ENCODE results near the gene CDK8. TPM values are rescaled to one million over a fixed set of nuclear protein-coding genes. Genes with fewer than 3 reads are reported as not detected.

Gene CDK8
- total and polyA plus RNA-seq, 8 donors = 9.4 to 48.4 (median 13.1) TPM

GRCh38 chr13:26221721-26222519 is 32.0 kb upstream of the CDK8 start, which contains the start of gene RNF6:
TSS of gene RNF6 (minus strand) at chr13:26222314. CDS start at chr13:26219649, 2,665 bp downstream.
- peak within 1 kb of the TSS; percentile 95 to 98 (median 97) for H3K27ac ChIP-seq
- H3K4me3 ChIP-seq = peak within 1 kb of the TSS; percentile 76 to 98 (median 81)
- H3K36me3 ChIP-seq = peaks cover 22 to 35% (median 28%) of the 10 kb centered on the region in 4 donors
- TF ChIP-seq, protein P1, sequence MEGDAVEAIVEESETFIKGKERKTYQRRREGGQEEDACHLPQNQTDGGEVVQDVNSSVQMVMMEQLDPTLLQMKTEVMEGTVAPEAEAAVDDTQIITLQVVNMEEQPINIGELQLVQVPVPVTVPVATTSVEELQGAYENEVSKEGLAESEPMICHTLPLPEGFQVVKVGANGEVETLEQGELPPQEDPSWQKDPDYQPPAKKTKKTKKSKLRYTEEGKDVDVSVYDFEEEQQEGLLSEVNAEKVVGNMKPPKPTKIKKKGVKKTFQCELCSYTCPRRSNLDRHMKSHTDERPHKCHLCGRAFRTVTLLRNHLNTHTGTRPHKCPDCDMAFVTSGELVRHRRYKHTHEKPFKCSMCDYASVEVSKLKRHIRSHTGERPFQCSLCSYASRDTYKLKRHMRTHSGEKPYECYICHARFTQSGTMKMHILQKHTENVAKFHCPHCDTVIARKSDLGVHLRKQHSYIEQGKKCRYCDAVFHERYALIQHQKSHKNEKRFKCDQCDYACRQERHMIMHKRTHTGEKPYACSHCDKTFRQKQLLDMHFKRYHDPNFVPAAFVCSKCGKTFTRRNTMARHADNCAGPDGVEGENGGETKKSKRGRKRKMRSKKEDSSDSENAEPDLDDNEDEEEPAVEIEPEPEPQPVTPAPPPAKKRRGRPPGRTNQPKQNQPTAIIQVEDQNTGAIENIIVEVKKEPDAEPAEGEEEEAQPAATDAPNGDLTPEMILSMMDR (IDR thresholded peaks at IDR 0.05) = no peak
- TF ChIP-seq POLR2AphosphoS5 (IDR thresholded peaks at IDR 0.05) (peak in 2 of 3 donors; percentile 72 to 84), POLR2A (IDR thresholded peaks at IDR 0.05) (no peak), EP300 (IDR thresholded peaks at IDR 0.05) (no peak)
- H3K9me3 ChIP-seq = no peaks in the 10 kb centered on the region
- intact Hi-C loops (cut with DNase I; ENCODE audit: low total_unique reads) = no loop called here
- peaks cover 10 to 33% (median 21%) of the 10 kb centered on the region in 4 donors for H3K4me1 ChIP-seq
- DNase-seq = peak; percentile 96 to 98
- H3K27me3 ChIP-seq = no peaks in the 10 kb centered on the region
- WGBS, 5 donors = 0 to 1% (median 0%) methylated on average over 38 to 67 of the region's 67 CpGs

GRCh38 chr13:26222520-26223046 is 31.3 kb upstream of the CDK8 start:
- 21 to 28% (median 22%) methylated on average over 16 of the region's 16 CpGs for WGBS, 5 donors
- Histone ChIP-seq H3K4me3 (peak overlapping the region; percentile 76 to 98 (median 81)), H3K4me1 (peaks cover 10 to 33% (median 21%) of the 10 kb centered on the region in 4 donors), H3K36me3 (peaks cover 16 to 29% (median 21%) of the 10 kb centered on the region in 4 donors), H3K27ac (peak overlapping the region; percentile 95 to 98 (median 97)), H3K27me3 (no peaks in the 10 kb centered on the region), H3K9me3 (no peaks in the 10 kb centered on the region)
- TF ChIP-seq POLR2AphosphoS5 (IDR thresholded peaks at IDR 0.05) = no peak
- no peak for TF ChIP-seq POLR2A (IDR thresholded peaks at IDR 0.05)
- intact Hi-C loops (cut with DNase I; ENCODE audit: low total_unique reads) = no loop called here
- no peak for DNase-seq

DNA sequence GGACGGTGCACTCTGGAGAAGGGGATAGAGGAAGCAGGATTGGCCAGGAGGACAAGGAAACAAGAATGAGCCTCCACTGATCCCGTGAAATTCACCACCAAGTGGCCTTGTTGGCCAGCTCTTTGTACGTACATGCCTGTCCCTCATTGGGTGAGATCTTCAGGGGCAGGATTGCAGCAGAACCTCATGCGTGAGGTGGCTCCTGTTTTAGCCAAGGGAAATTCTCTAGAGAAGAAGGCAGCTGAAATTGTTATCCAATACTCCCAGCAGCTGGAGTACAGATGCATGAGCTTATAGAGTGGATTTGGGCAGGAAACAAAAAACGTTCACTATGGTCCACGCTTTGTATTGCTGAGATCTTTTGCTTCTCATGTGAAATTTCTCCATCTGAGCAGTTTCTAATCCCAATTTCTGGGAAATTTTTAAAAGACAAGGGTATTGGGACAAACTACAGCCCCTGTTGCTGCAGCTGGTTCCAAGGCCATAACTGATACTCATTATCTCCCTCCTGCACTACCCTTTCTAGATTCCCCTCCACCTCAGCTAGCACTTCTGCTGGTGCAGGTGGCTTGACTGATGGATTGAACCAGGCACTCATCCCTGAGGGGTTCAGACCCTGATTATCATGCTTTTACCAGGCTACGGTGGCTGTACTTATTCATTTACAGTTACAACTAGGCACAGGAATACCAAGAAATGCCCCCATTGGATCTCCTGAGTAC is 27.9 kb upstream of the CDK8 start:
- intact Hi-C loops (cut with DNase I; ENCODE audit: low total_unique reads) = no loop called here
- Histone ChIP-seq H3K27me3 (no peaks in the 10 kb centered on the region), H3K9me3 (no peaks in the 10 kb centered on the region), H3K36me3 (no peaks in the 10 kb centered on the region), H3K4me3 (no peak overlapping the region), H3K4me1 (peaks cover 0 to 10% (median 6%) of the 10 kb centered on the region in 4 donors), H3K27ac (no peak overlapping the region)
- WGBS, 5 donors = 74 to 79% (median 77%) methylated on average over 7 of the region's 7 CpGs
- no peak for DNase-seq
- TF ChIP-seq POLR2AphosphoS5 (IDR thresholded peaks at IDR 0.05) = no peak
- no peak for TF ChIP-seq EP300 (IDR thresholded peaks at IDR 0.05)
- TF ChIP-seq POLR2A (IDR thresholded peaks at IDR 0.05) = no peak
- TF ChIP-seq, protein P1 (IDR thresholded peaks at IDR 0.05) = no peak

DNA sequence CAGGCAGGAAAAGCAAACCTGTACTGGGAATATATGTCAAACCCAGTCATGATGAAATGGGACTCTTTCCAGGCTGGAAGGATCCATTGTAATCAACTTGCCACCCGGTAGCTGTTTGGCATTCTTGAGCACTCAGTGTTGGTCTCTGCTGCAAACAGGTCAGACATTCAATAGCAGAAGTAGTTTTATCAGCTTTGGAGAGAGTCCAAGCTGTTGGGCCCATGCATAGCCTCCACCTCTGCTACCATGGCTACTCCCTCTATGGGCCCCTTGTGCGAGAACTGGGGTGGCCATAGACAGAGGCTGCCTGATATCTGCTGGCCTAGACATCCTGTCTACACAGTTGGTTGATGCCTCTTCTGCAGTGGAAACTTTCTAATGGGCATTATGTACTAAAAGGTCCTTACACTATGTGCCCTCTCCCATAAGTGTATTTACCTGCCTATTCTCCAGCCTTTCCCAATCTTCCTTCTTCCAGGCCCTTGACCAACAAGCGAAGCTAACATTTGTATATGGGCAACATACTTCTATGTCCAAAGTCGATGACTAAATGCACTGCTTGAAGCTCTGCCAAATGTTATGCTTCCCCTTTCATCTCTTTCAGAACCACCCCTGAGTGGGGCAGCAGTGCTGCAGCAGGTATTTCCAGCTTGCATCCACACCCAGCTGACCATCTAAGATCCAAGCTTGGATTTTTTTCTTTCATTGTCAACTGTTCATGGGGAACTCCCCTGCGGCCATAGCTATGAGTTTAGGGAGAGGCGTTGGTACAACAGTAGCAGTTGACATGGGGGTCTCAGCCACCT is 26.6 kb upstream of the CDK8 start:
- intact Hi-C loops (cut with DNase I; ENCODE audit: low total_unique reads) = no loop called here
- WGBS, 5 donors = 34 to 68% (median 51%) methylated on average over 5 to 6 of the region's 6 CpGs

More for the DNA sequence above, 26.6 kb upstream of the CDK8 start:
- H3K36me3 ChIP-seq = no peaks in the 10 kb centered on the region
- H3K4me1 ChIP-seq = peaks cover 0 to 9% (median 4%) of the 10 kb centered on the region in 4 donors
- no peaks in the 10 kb centered on the region for H3K9me3 ChIP-seq
- no peak for DNase-seq
- no peak overlapping the region for H3K4me3 ChIP-seq
- H3K27me3 ChIP-seq = no peaks in the 10 kb centered on the region
- no peak overlapping the region for H3K27ac ChIP-seq
- TF ChIP-seq POLR2A (IDR thresholded peaks at IDR 0.05) = no peak
- peak in 1 of 3 donors; percentile 14 for TF ChIP-seq POLR2AphosphoS5 (IDR thresholded peaks at IDR 0.05)
